Stimulated activated naive B cell treated with anti-CD40 and anti-IgM and Interleukin-4, amounts not matched to agents 10 μg/mL and 1 μg/mL and 100 μg/mL, for 72 hours (primary cell): ENCODE measurements around the gene ANKH.
A peak's percentile ranks its signal among the peaks of the same experiment; 100 is the strongest.
"Not testable (repeated sequence)": the region's sequence is repeated elsewhere in the genome, so short reads cannot be mapped to it uniquely, and the experiment has no call there.

Source experiments
- ATAC-seq, 2 donors: fragments of 150-1000 bp; cut with Tn5 transposase; replicated peaks; 2 replicates each; pipeline ENCODE4 v1.10.0; 2021; ENCODE audit warnings: moderate library complexity in 1 of 2
- DNase-seq: peaks from one replicate; pipeline ENCODE4 v3.0.0; 2021
- H3K27ac Mint-ChIP-seq: one replicate; pipeline ENCODE4 v1.8.0; 2022; ENCODE audit warnings: mild to moderate bottlenecking, mixed read lengths
- H3K27me3 Mint-ChIP-seq, 2 donors: one replicate each; pipeline ENCODE4 v1.8.0; 2022; ENCODE audit warnings: mixed read lengths in 2 of 2
- H3K36me3 Mint-ChIP-seq, 2 donors: one replicate each; pipeline ENCODE4 v1.8.0; 2022; ENCODE audit warnings: mixed read lengths in 2 of 2, mild to moderate bottlenecking in 1 of 2
- H3K4me1 Mint-ChIP-seq, 2 donors: one replicate each; pipeline ENCODE4 v1.8.0; 2022; ENCODE audit warnings: mixed read lengths in 2 of 2, mild to moderate bottlenecking in 1 of 2
- H3K4me3 Mint-ChIP-seq, 2 donors: one replicate each; pipeline ENCODE4 v1.8.0; 2022; ENCODE audit warnings: mild to moderate bottlenecking in 2 of 2, mixed read lengths in 2 of 2, moderate library complexity in 1 of 2
- H3K9me3 Mint-ChIP-seq, 2 donors: one replicate each; pipeline ENCODE4 v1.8.0; 2022; ENCODE audit warnings: mixed read lengths in 2 of 2, mild to moderate bottlenecking in 1 of 2

ANKH gene

DNA sequence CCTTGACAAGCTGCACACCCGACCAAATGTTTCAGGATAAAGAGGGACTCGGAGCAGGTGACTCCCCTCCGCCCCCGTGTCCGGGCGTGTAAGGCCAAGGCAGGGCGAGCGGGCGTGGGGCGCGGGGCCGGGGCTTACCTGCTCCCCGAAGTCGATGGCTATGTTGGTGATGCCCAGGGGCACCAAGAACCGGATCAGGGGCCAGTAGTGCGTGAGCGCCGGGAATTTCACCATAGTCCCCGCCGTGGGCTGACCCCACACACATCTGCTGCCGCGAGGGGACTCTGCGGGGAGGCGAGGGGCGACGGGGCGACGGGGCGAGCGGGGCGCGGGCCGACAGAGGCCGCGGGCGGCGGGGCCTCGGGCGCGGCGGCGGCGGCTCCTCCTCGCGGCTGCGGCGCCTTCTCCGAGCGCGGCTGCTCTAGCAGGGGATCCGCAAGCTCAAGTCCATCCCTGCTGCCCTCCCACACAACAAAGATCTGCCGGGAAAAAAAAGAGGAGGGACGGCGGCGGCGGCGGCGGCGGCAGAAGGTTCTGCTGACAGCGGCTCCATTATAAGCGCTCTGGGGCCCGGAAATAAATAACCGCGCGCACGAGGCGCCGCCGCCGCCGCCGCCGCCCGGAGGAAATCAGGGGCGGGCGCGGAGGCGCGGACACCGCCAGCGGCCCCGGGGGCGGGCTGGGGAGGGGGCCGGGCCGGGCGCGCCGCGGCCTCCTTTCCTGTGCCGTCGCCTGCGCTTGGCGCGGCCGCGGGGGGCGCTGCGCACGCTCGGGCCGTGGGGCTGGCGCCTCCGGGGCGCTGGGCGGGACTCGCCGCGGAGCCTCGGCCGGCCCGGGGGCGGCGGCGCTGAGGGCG is at the start of gene ANKH:
TSS of gene ANKH (minus strand) at position 565 of the 856 bp plus-strand sequence. CDS start at position 234, 331 bp downstream.
- Mint-ChIP-seq H3K4me3 (peak within 1 kb of the TSS; percentile 88 to 92), H3K27ac (peak within 1 kb of the TSS; percentile 94), H3K9me3 (no peaks in the 10 kb centered on the region), H3K36me3 (no peaks in the 10 kb centered on the region), H3K27me3 (peaks cover 0 to 7% of the 10 kb centered on the region in 2 donors), H3K4me1 (peaks cover 16 to 20% of the 10 kb centered on the region in 2 donors)
- ATAC-seq (peak; percentile 86 to 92), DNase-seq (peak; percentile 77)

DNA sequence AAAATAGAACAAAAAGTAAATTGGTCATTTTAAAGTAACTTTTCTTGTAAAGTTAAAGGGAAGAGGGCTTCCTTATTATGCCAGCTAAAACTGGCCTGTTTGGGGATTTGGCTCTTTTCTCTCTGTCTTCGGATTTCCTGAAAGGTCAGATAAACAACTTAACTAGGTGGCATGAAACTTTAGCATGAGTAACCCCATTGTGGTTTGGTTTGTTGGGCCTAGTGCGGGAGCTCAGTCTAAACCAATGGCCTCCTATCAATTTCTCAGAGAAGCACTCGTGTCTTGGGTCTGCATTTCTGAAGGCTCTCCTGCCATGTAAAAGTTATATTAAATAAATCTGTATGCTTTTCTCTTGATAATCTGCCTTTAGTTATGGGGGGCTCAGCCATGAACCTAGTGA is 48.5 kb upstream of the ANKH start:
- Mint-ChIP-seq H3K36me3 (no peaks in the 10 kb centered on the region), H3K9me3 (no peaks in the 10 kb centered on the region), H3K4me3 (no peak overlapping the region), H3K4me1 (no peaks in the 10 kb centered on the region), H3K27me3 (no peaks in the 10 kb centered on the region), H3K27ac (no peak overlapping the region)
- ATAC-seq (no peak), DNase-seq (no peak)

- ATAC-seq, H3K4me1 Mint-ChIP-seq, H3K4me3 Mint-ChIP-seq, H3K27me3 Mint-ChIP-seq, DNase-seq, H3K9me3 Mint-ChIP-seq, H3K36me3 Mint-ChIP-seq, H3K27ac Mint-ChIP-seq: not testable (repeated sequence)
These were observed 47.5 kb upstream of the ANKH start for GRCh38 chr5:14919106-14919505.

DNA sequence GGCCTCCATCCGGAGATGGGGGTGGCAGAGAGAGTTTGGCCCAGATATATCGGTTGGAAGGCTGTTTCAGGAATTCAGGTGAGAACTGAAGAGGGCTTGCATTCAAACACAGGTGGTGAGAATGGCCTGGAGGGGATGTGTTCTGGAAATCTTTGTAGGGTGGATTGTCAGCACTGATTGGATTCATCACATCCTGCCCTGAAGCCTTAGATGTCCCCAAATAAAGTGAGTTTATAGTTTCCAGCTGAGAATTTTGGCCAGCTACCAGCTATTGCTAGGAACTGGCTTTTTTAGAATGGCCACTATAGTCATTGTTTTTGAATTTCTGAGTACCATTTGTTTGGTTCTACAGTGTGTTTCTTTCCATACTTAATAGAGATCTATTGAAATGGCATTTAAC is 46.1 kb upstream of the ANKH start:
- peaks cover 0 to 1% of the 10 kb centered on the region in 2 donors for H3K9me3 Mint-ChIP-seq
- no peak for DNase-seq
- no peak overlapping the region for H3K27ac Mint-ChIP-seq
- H3K4me3 Mint-ChIP-seq = no peak overlapping the region
- H3K4me1 Mint-ChIP-seq = no peaks in the 10 kb centered on the region
- no peaks in the 10 kb centered on the region for H3K27me3 Mint-ChIP-seq
- no peaks in the 10 kb centered on the region for H3K36me3 Mint-ChIP-seq
- no peak for ATAC-seq

- Mint-ChIP-seq H3K27ac (no peak overlapping the region), H3K4me3 (no peak overlapping the region), H3K9me3 (peaks cover 0 to 1% of the 10 kb centered on the region in 2 donors), H3K36me3 (no peaks in the 10 kb centered on the region), H3K27me3 (peaks cover 0 to 6% of the 10 kb centered on the region in 2 donors), H3K4me1 (no peaks in the 10 kb centered on the region)
- DNase-seq = no peak
- no peak for ATAC-seq
These were observed 43.8 kb upstream of the ANKH start for GRCh38 chr5:14915291-14915952.

DNA sequence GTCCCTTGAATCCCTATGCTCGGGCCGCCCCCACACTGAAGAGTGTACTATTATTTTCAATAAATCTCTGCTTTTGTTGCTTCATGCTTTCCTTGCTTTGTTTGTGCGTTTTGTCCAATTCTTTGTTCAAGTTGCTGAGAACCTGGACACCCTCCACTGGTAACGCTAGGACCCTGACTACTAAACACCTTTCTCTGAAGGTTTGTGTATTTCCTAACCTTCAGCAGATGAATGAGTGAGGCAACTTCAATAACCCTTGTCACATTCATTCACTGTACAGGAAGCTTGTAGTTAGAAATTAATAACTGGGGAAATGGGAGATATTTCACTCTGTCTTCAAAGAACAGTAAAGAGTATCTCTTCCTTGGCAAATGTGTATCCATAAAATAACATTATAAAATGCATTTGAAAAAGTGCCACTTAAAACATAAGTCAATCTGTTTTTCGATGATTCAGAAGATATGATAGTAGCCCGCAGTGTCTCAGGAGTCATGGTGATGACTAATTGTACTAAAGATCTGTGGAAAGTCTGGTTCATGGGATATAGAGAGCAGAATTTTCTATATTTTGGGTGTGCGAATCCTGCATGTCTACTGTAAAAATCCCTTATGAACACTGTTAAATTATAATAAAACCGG is 43.2 kb upstream of the ANKH start:
- Mint-ChIP-seq H3K4me3 (no peak overlapping the region), H3K9me3 (peaks cover 0 to 1% of the 10 kb centered on the region in 2 donors), H3K27ac (no peak overlapping the region), H3K4me1 (no peaks in the 10 kb centered on the region), H3K27me3 (peaks cover 0 to 6% of the 10 kb centered on the region in 2 donors), H3K36me3 (no peaks in the 10 kb centered on the region)
- ATAC-seq (no peak), DNase-seq (no peak)

DNA sequence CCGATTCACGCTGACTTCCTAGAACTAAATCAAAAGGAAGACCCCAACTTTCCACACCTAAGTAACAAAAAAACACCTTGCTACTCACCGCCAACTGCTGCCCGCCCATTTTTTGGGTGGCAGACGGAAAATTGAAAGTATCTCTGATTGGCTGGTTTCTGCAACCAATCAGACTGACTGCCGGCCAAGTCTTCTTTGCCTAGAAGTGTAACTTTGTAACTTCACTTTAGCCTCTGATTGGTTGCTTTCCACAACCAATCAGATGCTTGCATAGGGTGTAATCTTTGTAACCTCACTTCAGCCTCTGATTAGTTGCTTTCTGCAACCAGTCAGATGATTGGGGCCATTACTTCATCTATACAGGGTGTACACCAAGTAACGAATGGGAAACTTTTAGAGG is 42.6 kb upstream of the ANKH start:
- ATAC-seq = no peak
- H3K27me3 Mint-ChIP-seq = peaks cover 0 to 6% of the 10 kb centered on the region in 2 donors

GRCh38 chr5:14913096-14913495 is 41.5 kb upstream of the ANKH start:
- no peak for DNase-seq

More for the DNA sequence above, 42.6 kb upstream of the ANKH start:
- Mint-ChIP-seq H3K4me3 (no peak overlapping the region), H3K36me3 (no peaks in the 10 kb centered on the region), H3K4me1 (no peaks in the 10 kb centered on the region), H3K9me3 (peaks cover 0 to 1% of the 10 kb centered on the region in 2 donors), H3K27ac (no peak overlapping the region)
- no peak for DNase-seq

DNA sequence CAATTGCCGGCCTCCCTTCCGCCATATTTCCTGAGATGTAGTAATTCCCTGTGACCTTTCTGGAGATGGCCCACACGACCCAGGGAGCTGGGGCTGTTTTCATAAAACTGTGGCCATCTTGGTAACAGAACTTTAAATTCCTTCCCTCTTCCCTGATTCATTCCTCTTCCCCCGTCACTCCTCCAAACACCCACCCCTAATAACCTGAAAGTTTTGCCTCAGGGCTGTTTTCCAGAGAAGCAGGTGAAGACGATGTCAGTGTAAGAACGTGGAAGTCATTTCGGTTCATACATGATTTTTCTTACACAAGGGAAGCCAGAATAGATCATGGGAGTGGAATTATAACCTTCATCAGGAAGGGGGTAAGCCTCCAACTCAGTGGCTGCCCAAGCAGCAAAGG is 40.6 kb upstream of the ANKH start:
- no peak overlapping the region for H3K4me3 Mint-ChIP-seq
- H3K36me3 Mint-ChIP-seq = no peaks in the 10 kb centered on the region
- H3K27me3 Mint-ChIP-seq = peaks cover 0 to 6% of the 10 kb centered on the region in 2 donors
- no peak for ATAC-seq
- no peak overlapping the region for H3K27ac Mint-ChIP-seq
- peaks cover 0 to 1% of the 10 kb centered on the region in 2 donors for H3K9me3 Mint-ChIP-seq
- no peak for DNase-seq
- H3K4me1 Mint-ChIP-seq = no peaks in the 10 kb centered on the region

More at GRCh38 chr5:14913096-14913495, 41.5 kb upstream of the ANKH start:
- H3K9me3 Mint-ChIP-seq = peaks cover 0 to 1% of the 10 kb centered on the region in 2 donors
- H3K27me3 Mint-ChIP-seq = peaks cover 0 to 6% of the 10 kb centered on the region in 2 donors
- no peak for ATAC-seq
- H3K27ac Mint-ChIP-seq = no peak overlapping the region
- no peaks in the 10 kb centered on the region for H3K4me1 Mint-ChIP-seq
- no peaks in the 10 kb centered on the region for H3K36me3 Mint-ChIP-seq
- H3K4me3 Mint-ChIP-seq = no peak overlapping the region

GRCh38 chr5:14909369-14909768 is 37.8 kb upstream of the ANKH start:
- Mint-ChIP-seq H3K27ac (no peak overlapping the region), H3K27me3 (peaks cover 0 to 6% of the 10 kb centered on the region in 2 donors), H3K4me3 (no peak overlapping the region), H3K36me3 (no peaks in the 10 kb centered on the region), H3K4me1 (no peaks in the 10 kb centered on the region), H3K9me3 (no peaks in the 10 kb centered on the region)
- ATAC-seq = no peak
- no peak for DNase-seq

DNA sequence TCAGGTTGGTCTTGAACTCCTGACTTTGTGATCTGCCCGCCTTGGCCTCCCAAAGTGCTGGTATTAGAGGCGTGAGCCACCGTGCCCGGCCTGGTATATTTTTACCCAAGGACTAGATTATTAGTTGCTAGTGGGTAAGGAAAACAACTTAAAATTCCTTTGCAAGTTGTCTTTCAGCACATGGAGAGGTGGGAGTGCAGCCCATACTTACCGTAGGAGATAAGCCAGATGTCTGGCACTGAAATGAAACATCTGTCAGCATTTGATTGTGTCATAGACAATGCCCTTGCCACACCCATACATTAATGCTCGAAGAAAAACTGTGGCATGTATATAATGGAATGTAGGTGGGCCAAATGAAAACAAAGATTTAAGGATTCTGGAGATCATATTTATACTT is 36.6 kb upstream of the ANKH start:
- Mint-ChIP-seq H3K9me3 (no peaks in the 10 kb centered on the region), H3K27ac (no peak overlapping the region), H3K4me1 (no peaks in the 10 kb centered on the region), H3K4me3 (no peak overlapping the region), H3K36me3 (no peaks in the 10 kb centered on the region), H3K27me3 (peaks cover 0 to 6% of the 10 kb centered on the region in 2 donors)
- DNase-seq = no peak
- ATAC-seq = no peak

- no peaks in the 10 kb centered on the region for H3K36me3 Mint-ChIP-seq
- no peak overlapping the region for H3K4me3 Mint-ChIP-seq
- H3K9me3 Mint-ChIP-seq = no peaks in the 10 kb centered on the region
- H3K27ac Mint-ChIP-seq = no peak overlapping the region
- H3K27me3 Mint-ChIP-seq = peaks cover under 1 to 1% of the 10 kb centered on the region in 2 donors
- no peaks in the 10 kb centered on the region for H3K4me1 Mint-ChIP-seq
- ATAC-seq = no peak
- no peak for DNase-seq
These were observed 35.0 kb upstream of the ANKH start for GRCh38 chr5:14906628-14907027.

- no peaks in the 10 kb centered on the region for H3K4me1 Mint-ChIP-seq
- H3K9me3 Mint-ChIP-seq = peaks cover 0 to 2% of the 10 kb centered on the region in 2 donors
- no peak overlapping the region for H3K27ac Mint-ChIP-seq
- ATAC-seq (no peak), DNase-seq (no peak)
- H3K27me3 Mint-ChIP-seq = peaks cover 4 to 5% of the 10 kb centered on the region in 2 donors
- no peaks in the 10 kb centered on the region for H3K36me3 Mint-ChIP-seq
- H3K4me3 Mint-ChIP-seq = no peak overlapping the region
These were observed 31.4 kb upstream of the ANKH start for GRCh38 chr5:14902826-14903560.

GRCh38 chr5:14901462-14902051 is 30.0 kb upstream of the ANKH start:
- no peak for ATAC-seq
- Mint-ChIP-seq H3K9me3 (peaks cover 0 to 2% of the 10 kb centered on the region in 2 donors), H3K4me3 (no peak overlapping the region), H3K27me3 (peaks cover 4 to 5% of the 10 kb centered on the region in 2 donors), H3K4me1 (no peaks in the 10 kb centered on the region), H3K27ac (no peak overlapping the region), H3K36me3 (no peaks in the 10 kb centered on the region)
- DNase-seq = no peak
